Breast epithelium (tissue), 4 donors: ENCODE data around the gene CFAP58. TPM values are rescaled to one million over a fixed set of nuclear protein-coding genes. Genes with fewer than 3 reads are reported as not detected.

Source experiments
- DNase-seq, 2 donors: peaks; one replicate each; pipeline ENCODE4 v3.0.0-alpha.2; 2019; ENCODE audit warnings: low spot score in 2 of 2
- H3K27ac ChIP-seq, 2 donors: fragments of 200-600 bp; sonication (generic) in 1 of 2; one replicate each; pipeline ENCODE4 v1.5.1; 2016 to 2019; ENCODE audit warnings: mild to moderate bottlenecking in 1 of 2
- H3K27me3 ChIP-seq, 2 donors: fragments of 200-600 bp; sonication (generic) in 1 of 2; one replicate each; pipeline versions ENCODE4 v1.5.1 to v1.6.0; 2017 to 2019; ENCODE audit warnings: control low read depth in 1 of 2, mild to moderate bottlenecking in 1 of 2
- H3K36me3 ChIP-seq: fragments of 200-600 bp; one replicate; pipeline ENCODE4 v1.5.1; 2019
- H3K4me1 ChIP-seq, 2 donors: fragments of 200-600 bp; sonication (generic); one replicate each; pipeline ENCODE4 v1.5.1; 2016 to 2019; ENCODE audit warnings: control low read depth in 1 of 2
- H3K4me3 ChIP-seq, 3 donors: fragments of 200-600 bp; sonication (generic); 1 replicate in 2 of 3; 2 replicates in 1 of 3; pipeline ENCODE4 v1.5.1; 2016 to 2019; ENCODE audit warnings: mild to moderate bottlenecking in 3 of 3, moderate library complexity in 2 of 3
- H3K9me3 ChIP-seq, 2 donors: fragments of 200-600 bp; sonication (generic) in 1 of 2; one replicate each; pipeline ENCODE4 v1.5.1; 2016 to 2019; ENCODE audit warnings: control low read depth in 1 of 2
- POLR2A ChIP-seq: fragments of 450-650 bp; IDR thresholded peaks from one replicate; pipeline ENCODE4 v1.6.1; 2016; ENCODE audit warnings: antibody characterized with exemption, mild to moderate bottlenecking, moderate library complexity
- POLR2AphosphoS5 ChIP-seq, 3 donors: sonication (generic); formaldehyde crosslinking; IDR thresholded peaks; one replicate each; pipeline ENCODE4 v1.6.1; 2017; ENCODE audit warnings: antibody characterized with exemption in 3 of 3
- intact Hi-C: fragments of 100-400 bp; cut with DNase I; formaldehyde crosslinking; loops from one replicate; pipeline ENCODE4 v1.15.1; 2023; ENCODE audit warnings: low total_unique reads
- total RNA-seq, 3 donors: library from RNA; depleted of rRNA; stranded (reverse); fragments of >200 nt; gene quantifications; one replicate each; pipeline ENCODE4 v1.1.0, GENCODE V29; 2016
- TF ChIP-seq, protein P1 (sequence below), 3 donors: fragments of 450-650 bp; IDR thresholded peaks; one replicate each; pipeline ENCODE4 v1.5.1; 2016 to 2017; ENCODE audit warnings: antibody characterized with exemption in 3 of 3, mild to moderate bottlenecking in 3 of 3, moderate library complexity in 3 of 3

The CFAP58 gene
- total RNA-seq, 3 donors from 2014 or later, result 0.16 to 0.98 (median 0.88) TPM

DNA sequence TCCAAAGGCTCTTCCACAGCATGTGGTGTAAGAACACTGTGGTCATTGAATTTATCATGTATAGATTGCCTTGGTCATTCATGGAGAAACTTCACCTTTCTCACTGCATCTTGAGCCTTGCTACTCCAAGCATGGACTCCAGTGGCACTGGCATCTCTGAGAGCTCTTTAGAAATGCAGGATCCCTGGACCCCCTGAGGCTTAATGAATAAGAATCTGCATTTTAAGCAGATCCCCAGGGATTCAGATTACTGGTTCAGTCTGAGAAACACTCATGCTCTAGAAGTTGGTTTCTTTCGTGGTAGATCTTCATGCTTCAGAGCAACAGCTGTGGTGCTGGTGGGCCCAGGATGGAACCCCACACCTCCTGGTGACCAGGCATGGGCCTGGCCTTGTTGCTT is 63.2 kb downstream of the CFAP58 start:
- no peaks in the 10 kb centered on the region for H3K4me1 ChIP-seq
- intact Hi-C loops, result no loop called here
- no peak for DNase-seq
- no peaks in the 10 kb centered on the region for H3K36me3 ChIP-seq
- no peak overlapping the region for H3K27ac ChIP-seq
- H3K27me3 ChIP-seq, result no peaks in the 10 kb centered on the region
- no peak for TF ChIP-seq POLR2A
- TF ChIP-seq POLR2AphosphoS5 (IDR thresholded peaks at IDR 0.05), result no peak
- TF ChIP-seq, protein P1, sequence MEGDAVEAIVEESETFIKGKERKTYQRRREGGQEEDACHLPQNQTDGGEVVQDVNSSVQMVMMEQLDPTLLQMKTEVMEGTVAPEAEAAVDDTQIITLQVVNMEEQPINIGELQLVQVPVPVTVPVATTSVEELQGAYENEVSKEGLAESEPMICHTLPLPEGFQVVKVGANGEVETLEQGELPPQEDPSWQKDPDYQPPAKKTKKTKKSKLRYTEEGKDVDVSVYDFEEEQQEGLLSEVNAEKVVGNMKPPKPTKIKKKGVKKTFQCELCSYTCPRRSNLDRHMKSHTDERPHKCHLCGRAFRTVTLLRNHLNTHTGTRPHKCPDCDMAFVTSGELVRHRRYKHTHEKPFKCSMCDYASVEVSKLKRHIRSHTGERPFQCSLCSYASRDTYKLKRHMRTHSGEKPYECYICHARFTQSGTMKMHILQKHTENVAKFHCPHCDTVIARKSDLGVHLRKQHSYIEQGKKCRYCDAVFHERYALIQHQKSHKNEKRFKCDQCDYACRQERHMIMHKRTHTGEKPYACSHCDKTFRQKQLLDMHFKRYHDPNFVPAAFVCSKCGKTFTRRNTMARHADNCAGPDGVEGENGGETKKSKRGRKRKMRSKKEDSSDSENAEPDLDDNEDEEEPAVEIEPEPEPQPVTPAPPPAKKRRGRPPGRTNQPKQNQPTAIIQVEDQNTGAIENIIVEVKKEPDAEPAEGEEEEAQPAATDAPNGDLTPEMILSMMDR (IDR thresholded peaks at IDR 0.05), result no peak
- no peak overlapping the region for H3K4me3 ChIP-seq
- H3K9me3 ChIP-seq, result no peaks in the 10 kb centered on the region

DNA sequence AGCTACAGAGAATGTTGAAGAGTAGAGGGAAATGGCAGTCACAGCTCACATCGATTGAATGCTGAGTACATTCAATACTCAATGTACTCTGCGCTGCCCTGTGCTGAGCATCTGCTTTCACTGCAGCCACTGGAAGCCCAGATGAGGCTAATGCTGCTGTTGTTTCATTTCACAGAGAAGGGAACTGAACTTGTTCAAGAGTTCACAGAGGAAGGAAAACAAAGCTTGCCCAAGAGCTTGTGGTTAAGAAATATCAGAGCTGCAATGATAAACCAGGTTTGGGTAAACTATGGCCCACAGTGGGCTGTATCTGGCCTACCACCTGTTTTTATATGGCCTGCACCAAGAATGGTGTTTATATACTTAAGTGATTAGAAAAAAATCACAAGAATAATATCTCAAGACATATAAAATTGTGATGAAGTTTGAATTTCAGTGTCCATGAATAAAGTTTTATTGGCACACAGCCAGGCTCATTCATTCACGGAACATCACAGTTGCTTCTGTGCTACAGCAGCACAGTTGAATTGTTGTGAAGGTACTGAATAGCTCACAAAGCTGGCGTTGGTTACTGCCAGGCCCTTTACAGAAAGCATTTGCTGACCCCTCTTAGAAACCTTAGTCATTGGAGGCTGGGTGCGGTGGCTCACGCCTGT is 64.1 kb downstream of the CFAP58 start:
- Histone ChIP-seq H3K27ac (no peak overlapping the region), H3K27me3 (no peaks in the 10 kb centered on the region), H3K4me1 (no peaks in the 10 kb centered on the region), H3K9me3 (no peaks in the 10 kb centered on the region), H3K36me3 (no peaks in the 10 kb centered on the region), H3K4me3 (no peak overlapping the region)
- TF ChIP-seq POLR2AphosphoS5 (IDR thresholded peaks at IDR 0.05) (no peak), POLR2A (no peak)
- TF ChIP-seq, protein P1 (IDR thresholded peaks at IDR 0.05), result no peak
- intact Hi-C loops, result no loop called here
- DNase-seq, result no peak

DNA sequence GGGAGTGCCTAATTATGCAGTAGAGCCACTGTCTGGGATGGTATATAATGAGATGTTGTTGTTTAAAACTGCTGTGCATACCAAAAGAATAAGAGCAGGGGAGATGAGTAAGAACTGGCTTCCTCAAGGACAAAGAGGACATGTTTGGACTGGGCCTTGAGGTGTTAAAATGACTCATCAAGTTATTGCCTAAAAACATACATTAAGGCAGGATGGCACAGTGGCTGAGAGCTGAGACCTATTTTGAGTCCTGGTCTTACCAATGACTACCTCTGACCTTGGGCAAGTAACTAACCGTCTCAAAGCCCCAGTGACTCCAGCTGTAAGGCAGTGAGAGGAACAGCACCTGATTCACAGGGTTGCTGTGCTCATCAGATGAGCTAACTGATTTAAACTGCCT is 71.1 kb downstream of the CFAP58 start:
- Histone ChIP-seq H3K27ac (no peak overlapping the region), H3K36me3 (no peaks in the 10 kb centered on the region), H3K27me3 (no peaks in the 10 kb centered on the region), H3K9me3 (no peaks in the 10 kb centered on the region), H3K4me3 (no peak overlapping the region), H3K4me1 (no peaks in the 10 kb centered on the region)
- TF ChIP-seq, protein P1 (IDR thresholded peaks at IDR 0.05), result no peak
- TF ChIP-seq POLR2AphosphoS5 (IDR thresholded peaks at IDR 0.05) (no peak), POLR2A (no peak)
- no peak for DNase-seq
- intact Hi-C loops, result no loop called here

DNA sequence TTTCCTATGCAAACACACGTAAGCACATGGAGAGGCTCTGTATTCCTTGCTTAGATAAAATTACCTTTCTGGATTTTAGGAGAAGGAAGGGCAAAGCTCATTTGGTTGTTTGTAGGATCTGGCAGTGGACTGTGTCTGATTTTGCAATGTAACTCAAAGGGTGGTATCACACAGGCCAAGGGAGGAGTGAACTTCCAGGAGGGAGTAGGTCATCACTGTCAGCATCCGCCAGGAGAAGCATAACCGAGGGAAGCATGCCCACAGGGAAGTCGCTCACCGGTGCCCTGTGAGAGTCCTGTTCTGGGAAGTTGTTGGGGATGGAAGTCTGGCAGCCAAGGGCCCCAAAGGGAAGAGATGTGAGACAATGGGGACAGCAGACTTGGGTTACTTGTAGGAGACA is 74.4 kb downstream of the CFAP58 start:
- no peaks in the 10 kb centered on the region for H3K27me3 ChIP-seq
- H3K4me1 ChIP-seq, result no peaks in the 10 kb centered on the region
- no peaks in the 10 kb centered on the region for H3K36me3 ChIP-seq
- intact Hi-C loops, result no loop called here
- TF ChIP-seq POLR2A (no peak), POLR2AphosphoS5 (IDR thresholded peaks at IDR 0.05) (no peak)
- TF ChIP-seq, protein P1 (IDR thresholded peaks at IDR 0.05), result no peak
- no peaks in the 10 kb centered on the region for H3K9me3 ChIP-seq
- no peak overlapping the region for H3K4me3 ChIP-seq
- no peak for DNase-seq
- no peak overlapping the region for H3K27ac ChIP-seq

DNA sequence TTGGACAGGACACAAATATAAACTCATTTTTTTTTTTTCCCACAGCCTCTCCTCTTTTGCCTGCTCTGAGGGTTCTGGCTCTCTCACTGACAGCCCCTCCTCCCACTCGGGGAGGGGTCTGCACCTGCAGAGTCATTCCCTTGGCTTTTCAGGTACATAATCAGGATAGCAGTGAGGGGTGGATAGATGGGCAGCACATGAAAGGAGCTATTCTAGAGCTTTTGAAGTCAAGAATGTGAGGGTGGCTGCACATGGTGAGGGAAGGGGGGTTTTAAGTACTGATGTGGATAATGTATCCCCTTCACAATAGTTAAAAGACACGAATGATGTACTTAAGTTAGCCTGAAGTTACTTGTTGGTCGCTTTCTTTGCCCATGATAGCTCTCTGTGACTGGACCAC is 76.2 kb downstream of the CFAP58 start:
- Histone ChIP-seq H3K4me1 (no peaks in the 10 kb centered on the region), H3K27ac (no peak overlapping the region), H3K27me3 (no peaks in the 10 kb centered on the region), H3K9me3 (no peaks in the 10 kb centered on the region), H3K36me3 (no peaks in the 10 kb centered on the region), H3K4me3 (no peak overlapping the region)
- DNase-seq, result no peak
- intact Hi-C loops, result no loop called here
- TF ChIP-seq, protein P1 (IDR thresholded peaks at IDR 0.05), result no peak
- TF ChIP-seq POLR2A, result no peak
- no peak for TF ChIP-seq POLR2AphosphoS5 (IDR thresholded peaks at IDR 0.05)
